GM12878 (cell line): ENCODE data around the gene SNX13. TPM values are rescaled to one million over a fixed set of nuclear protein-coding genes. Genes with fewer than 3 reads are reported as not detected.

ENCODE experiments used
- ATAC-seq: fragments of 200-7000 bp; cut with Tn5 transposase; 3 replicates; pipeline ENCODE4 v1.9.1; 2020; ENCODE audit warnings: mild to moderate bottlenecking, moderate library complexity
- BruUV-seq: library from RNA; stranded (reverse); fragments of 400-500 nt; replicated peaks from 2 replicates; lab custom pipeline; 2021; lab: Mats Ljungman, UMichigan
- CTCF ChIA-PET: fragments of 300-600 bp; sonication (Branson Sonifier 250); formaldehyde crosslinking; extraction: SDS; loops from one replicate; lab custom pipeline; 2021; ENCODE audit warnings: inconsistent platforms; lab: Yijun Ruan, JAX
- POLR2A ChIA-PET: fragments of 350-600 bp; formaldehyde crosslinking; extraction: SDS; loops from one replicate; lab custom pipeline; 2021; ENCODE audit warnings: inconsistent platforms; lab: Charles Lee
- RAD21 ChIA-PET: fragments of 300-600 bp; sonication (Branson Sonifier 250); formaldehyde crosslinking; loops from one replicate; lab custom pipeline; 2023; ENCODE audit warnings: antibody characterized with exemption; ENCODE audit not compliant: unreplicated experiment; lab: Charles Lee
- SMC1A ChIA-PET: fragments of 300-600 bp; sonication (Branson Sonifier 250); formaldehyde crosslinking; loops from one replicate; lab custom pipeline; 2023; ENCODE audit not compliant: unreplicated experiment, uncharacterized antibody; lab: Charles Lee
- DNase-seq: peaks from one replicate; pipeline ENCODE4 v3.0.0-alpha.2; 2011; ENCODE audit warnings: low read depth, low spot score
- FAIRE-seq: peaks from 3 replicates; lab custom pipeline; 2011; peaks lifted over from hg19 to GRCh38; lab: Jason Lieb, UNC
- H2AFZ ChIP-seq: 2 replicates; pipeline ENCODE4 v1.6.0; 2011; ENCODE audit warnings: low read depth, low read length, control low read depth; ENCODE audit not compliant: control insufficient read depth
- H3K27ac ChIP-seq: 2 replicates; pipeline ENCODE4 v1.5.1; 2011; ENCODE audit warnings: control low read depth; ENCODE audit not compliant: control insufficient read depth, insufficient read depth
- H3K27me3 ChIP-seq, 2 experiments: replicated peaks in 1 of 2; 2 replicates each; pipeline versions ENCODE4 v1.6.0 to v1.6.1; 2011; ENCODE audit warnings: low read length in 1 of 2; ENCODE audit not compliant: control insufficient read depth in 2 of 2, insufficient read depth in 2 of 2
- H3K36me3 ChIP-seq, 2 experiments: 2 replicates each; pipeline ENCODE4 v1.5.1; 2011; ENCODE audit warnings: low read length in 1 of 2; ENCODE audit not compliant: control insufficient read depth in 2 of 2, insufficient read depth in 2 of 2
- H3K4me1 ChIP-seq: 2 replicates; pipeline ENCODE4 v1.6.1; 2011; ENCODE audit warnings: mild to moderate bottlenecking, low read length, moderate library complexity, mixed read lengths; ENCODE audit not compliant: control insufficient read depth, insufficient read depth
- H3K4me2 ChIP-seq: 2 replicates; pipeline ENCODE4 v1.6.0; 2011; ENCODE audit warnings: control low read depth; ENCODE audit not compliant: control insufficient read depth, insufficient read depth
- H3K4me3 ChIP-seq: fragments of 200-600 bp; sonication (generic); 2 replicates; pipeline ENCODE4 v1.5.1; 2016
- H3K79me2 ChIP-seq: 2 replicates; pipeline ENCODE4 v1.6.0; 2011; ENCODE audit warnings: low read length; ENCODE audit not compliant: control insufficient read depth, insufficient read depth
- H3K9ac ChIP-seq: 2 replicates; pipeline ENCODE4 v1.8.0; 2011; ENCODE audit warnings: low read length, control low read depth, mixed read lengths; ENCODE audit not compliant: control insufficient read depth, insufficient read depth
- H3K9me3 ChIP-seq: replicated peaks from 3 replicates; pipeline ENCODE4 v1.5.1; 2011; ENCODE audit warnings: mild to moderate bottlenecking, low read length; ENCODE audit not compliant: control insufficient read depth, insufficient read depth
- H4K20me1 ChIP-seq: 2 replicates; pipeline ENCODE4 v1.6.0; 2011; ENCODE audit not compliant: control insufficient read depth, insufficient read depth
- ATF3 ChIP-seq: IDR thresholded peaks from 2 replicates; pipeline ENCODE4 v1.6.1; 2011; ENCODE audit warnings: low read depth, mild to moderate bottlenecking, low read length, moderate library complexity, borderline replicate concordance; ENCODE audit errors: extremely low read depth
- EZH2 ChIP-seq: IDR thresholded peaks from 2 replicates; pipeline ENCODE4 v1.6.1; 2012; ENCODE audit warnings: low read depth, mild to moderate bottlenecking, control low read depth, inconsistent platforms, low read length, borderline replicate concordance; ENCODE audit not compliant: control insufficient read depth
- GABPA ChIP-seq: IDR thresholded peaks from 2 replicates; pipeline ENCODE4 v1.6.1; 2014; ENCODE audit warnings: antibody characterized with exemption, low read depth, mild to moderate bottlenecking, inconsistent platforms
- MAX ChIP-seq: IDR thresholded peaks from 2 replicates; pipeline ENCODE4 v1.6.1; 2012; ENCODE audit warnings: low read depth, low read length, improper control_type of control experiment
- MEF2A ChIP-seq: IDR thresholded peaks from 2 replicates; pipeline ENCODE4 v1.6.1; 2011; ENCODE audit warnings: low read depth, mild to moderate bottlenecking, low read length, moderate library complexity; ENCODE audit not compliant: insufficient read depth
- NBN ChIP-seq: fragments of 450-650 bp; IDR thresholded peaks from 2 replicates; pipeline ENCODE4 v1.6.1; 2016
- SREBF1 ChIP-seq: IDR thresholded peaks from 2 replicates; pipeline ENCODE4 v1.6.1; 2012; ENCODE audit warnings: mild to moderate bottlenecking, low read length
- STAT1 ChIP-seq: fragments of 450-650 bp; conservative IDR thresholded peaks from 2 replicates; pipeline ENCODE4 v1.6.1; 2014; ENCODE audit warnings: antibody characterized with exemption, mild to moderate bottlenecking
- ZNF207 ChIP-seq: fragments of 450-650 bp; IDR thresholded peaks from 2 replicates; pipeline ENCODE4 v1.6.1; 2014; ENCODE audit warnings: antibody characterized with exemption, mild to moderate bottlenecking, borderline replicate concordance
- ZNF622 ChIP-seq: fragments of 450-650 bp; IDR thresholded peaks from 2 replicates; pipeline ENCODE4 v1.6.1; 2017; ENCODE audit warnings: mild to moderate bottlenecking, inconsistent platforms
- ZNF687 ChIP-seq: fragments of 450-650 bp; IDR thresholded peaks from 2 replicates; pipeline ENCODE4 v1.6.1; 2017; ENCODE audit warnings: mild to moderate bottlenecking, moderate library complexity
- in situ Hi-C: fragments of 300-500 bp; cut with MboI; formaldehyde crosslinking; loops from 9 replicates; pipeline ENCODE4 v1.14.3; 2018; ENCODE audit warnings: mixed read lengths
- intact Hi-C: fragments of 100-400 bp; cut with micrococcal nuclease; formaldehyde crosslinking; loops from one replicate; pipeline ENCODE4 v1.14.2; 2022; ENCODE audit not compliant: unreplicated experiment
- polyA plus RNA-seq, 11 experiments: library from polyadenylated mRNA; depleted of rRNA in 4 of 11; unstranded in 6 of 11; stranded (reverse) in 5 of 11; fragments of >200 nt; fragmentation: Nextera tagmentation in 4 of 11; fragmentation: Illumina TruSeq in 1 of 11; extraction: Ambion mirVana in 4 of 11; extraction: Trizol in 1 of 11; gene quantifications; 1 replicate in 1 of 11; 2 replicates in 10 of 11; pipeline versions ENCODE4 v1.2.1 to v1.2.3, GENCODE V29; 2011 to 2016; ENCODE audit warnings: inconsistent platforms in 2 of 11, missing spikeins in 2 of 11, low read depth in 1 of 11
- total RNA-seq, 4 experiments: library from RNA; depleted of rRNA in 3 of 4; stranded (reverse); fragments of >200 nt in 3 of 4; fragmentation: Illumina TruSeq in 1 of 4; extraction: Trizol in 1 of 4; gene quantifications; 2 replicates each; pipeline versions ENCODE4 v1.2.1 to v1.2.3, GENCODE V29; 2013 to 2021

Gene SNX13
- total and polyA plus RNA-seq, 10 of the 15 experiments (the other 5 are each of a cell fraction or from before 2014, with no cell fraction given), result 2.2 to 17.1 (median 11.9) TPM

GRCh38 chr7:17966706-17967105 is 26.4 kb upstream of the SNX13 start (continued):
- TF ChIP-seq ATF3, result no peak
- TF ChIP-seq MAX, result no peak
- no peak for TF ChIP-seq STAT1

- ChIA-PET POLR2A (no interaction called here), SMC1A (no interaction called here), RAD21 (no interaction called here), CTCF (interaction anchor here (0.6 to 0.9 kb wide), 2 partner anchors 67 to 367 kb away, joined by 3 read pairs; no protein-coding TSS in a partner anchor)
- in situ Hi-C loops (no loop called here), intact Hi-C loops (no loop called here)
- H3K9ac ChIP-seq, result no peak overlapping the region
- no peak for FAIRE-seq
- peaks cover 0 to 8% of the 10 kb centered on the region in 2 experiments; a peak in 2 of 4 replicates for H3K27me3 ChIP-seq
- no peaks in the 10 kb centered on the region for H3K9me3 ChIP-seq
- no peak for DNase-seq
- no peaks in the 10 kb centered on the region; the same call in 1 of the 2 replicates for H4K20me1 ChIP-seq
- no peak for ATAC-seq
- no peak overlapping the region for H3K27ac ChIP-seq
- no peak overlapping the region for H3K4me2 ChIP-seq
- H3K36me3 ChIP-seq, result no peaks in the 10 kb centered on the region
- no TSS peak for BruUV-seq
- no peak overlapping the region for H2AFZ ChIP-seq
- no peaks in the 10 kb centered on the region for H3K79me2 ChIP-seq
- no peaks in the 10 kb centered on the region for H3K4me1 ChIP-seq
- no peak overlapping the region for H3K4me3 ChIP-seq
- TF ChIP-seq MEF2A (no peak), ZNF687 (no peak), ZNF622 (no peak), ZNF207 (no peak), NBN (no peak), SREBF1 (no peak), EZH2 (no peak), GABPA (no peak)
Measured at GRCh38 chr7:17965603-17966002, 25.3 kb upstream of the SNX13 start.
